GM23338 (cell line): Measurements from ENCODE around the gene RYR1. TPM values are rescaled to one million over a fixed set of nuclear protein-coding genes. Genes with fewer than 3 reads are reported as not detected.

ENCODE experiments used
- ATAC-seq: fragments of 200-7000 bp; cut with Tn5 transposase; 3 replicates; pipeline ENCODE4 v1.9.1; 2020
- DNase-seq: peaks from one replicate; pipeline ENCODE4 v3.0.0-alpha.2; 2015; ENCODE audit warnings: low spot score
- H2AFZ ChIP-seq: fragments of 200-600 bp; sonication (generic); 2 replicates; pipeline ENCODE4 v1.8.0; 2016; ENCODE audit warnings: antibody characterized with exemption, mild to moderate bottlenecking, moderate library complexity
- H3F3A ChIP-seq: fragments of 200-600 bp; sonication (generic); replicated peaks from 2 replicates; pipeline ENCODE4 v1.8.0; 2017; ENCODE audit warnings: antibody characterized with exemption, mixed run types, low read depth
- H3K27ac ChIP-seq: fragments of 200-600 bp; sonication (generic); 2 replicates; pipeline ENCODE4 v1.6.1; 2016; ENCODE audit warnings: low read depth
- H3K27me3 ChIP-seq: fragments of 200-600 bp; sonication (generic); 2 replicates; pipeline ENCODE4 v1.8.0; 2016; ENCODE audit warnings: mild to moderate bottlenecking, mixed run types, moderate library complexity; ENCODE audit not compliant: insufficient read depth
- H3K36me3 ChIP-seq: fragments of 200-600 bp; sonication (generic); 2 replicates; pipeline ENCODE4 v1.8.0; 2016; ENCODE audit warnings: mild to moderate bottlenecking; ENCODE audit not compliant: insufficient read depth
- H3K4me1 ChIP-seq: fragments of 200-600 bp; sonication (generic); 2 replicates; pipeline ENCODE4 v1.8.0; 2016; ENCODE audit warnings: mild to moderate bottlenecking, moderate library complexity; ENCODE audit not compliant: insufficient read depth
- H3K4me2 ChIP-seq: fragments of 200-600 bp; sonication (generic); 2 replicates; pipeline ENCODE4 v1.7.1; 2017; ENCODE audit warnings: mixed run types
- H3K4me3 ChIP-seq: fragments of 200-600 bp; sonication (generic); 2 replicates; pipeline ENCODE4 v1.6.1; 2016; ENCODE audit warnings: mixed run types
- H3K79me2 ChIP-seq: fragments of 200-600 bp; sonication (generic); replicated peaks from 2 replicates; pipeline ENCODE4 v1.8.0; 2017; ENCODE audit warnings: mild to moderate bottlenecking; ENCODE audit not compliant: insufficient read depth
- H3K9me2 ChIP-seq: fragments of 200-600 bp; sonication (generic); 2 replicates; pipeline ENCODE4 v1.8.0; 2017; ENCODE audit not compliant: insufficient read depth
- H4K20me1 ChIP-seq: fragments of 200-600 bp; sonication (generic); replicated peaks from 2 replicates; pipeline ENCODE4 v1.8.0; 2017; ENCODE audit warnings: mild to moderate bottlenecking; ENCODE audit not compliant: insufficient read depth
- H3K27ac Mint-ChIP-seq: 2 replicates; pipeline ENCODE4 v1.8.0; 2020; ENCODE audit warnings: inconsistent platforms, mild to moderate bottlenecking, moderate library complexity, mixed read lengths
- H3K27me3 Mint-ChIP-seq: 3 replicates; pipeline ENCODE4 v1.8.0; 2022; ENCODE audit warnings: low read depth, mild to moderate bottlenecking, moderate library complexity, mixed read lengths, inconsistent platforms; ENCODE audit not compliant: insufficient read depth, poor library complexity
- H3K36me3 Mint-ChIP-seq: 3 replicates; pipeline ENCODE4 v1.8.0; 2021; ENCODE audit warnings: low read depth, mild to moderate bottlenecking, inconsistent platforms, moderate library complexity, mixed read lengths
- H3K4me1 Mint-ChIP-seq: 3 replicates; pipeline ENCODE4 v1.8.0; 2020; ENCODE audit warnings: mild to moderate bottlenecking, inconsistent platforms, mixed read lengths
- H3K4me3 Mint-ChIP-seq: 3 replicates; pipeline ENCODE4 v1.8.0; 2021; ENCODE audit warnings: moderate library complexity, mild to moderate bottlenecking, inconsistent platforms, mixed read lengths
- H3K9me3 Mint-ChIP-seq: 3 replicates; pipeline ENCODE4 v1.8.0; 2020; ENCODE audit warnings: moderate library complexity, mild to moderate bottlenecking, inconsistent platforms, mixed read lengths
- CREB1 ChIP-seq: fragments of 250-450 bp; sonication (Bioruptor Pico); IDR thresholded peaks from 2 replicates; pipeline ENCODE4 v1.5.0; 2020; ENCODE audit warnings: low read depth, mild to moderate bottlenecking, moderate library complexity
- ETS1 ChIP-seq: IDR thresholded peaks from 2 replicates; pipeline ENCODE4 v1.6.1; 2016; ENCODE audit warnings: antibody characterized with exemption
- EZH2 ChIP-seq: fragments of 200-600 bp; sonication (generic); IDR thresholded peaks from one replicate; pipeline ENCODE4 v1.8.0; 2017; ENCODE audit warnings: antibody characterized with exemption, mild to moderate bottlenecking, low read depth; ENCODE audit not compliant: unreplicated experiment
- EZH2phosphoT487 ChIP-seq: fragments of 200-600 bp; sonication (generic); IDR thresholded peaks from one replicate; pipeline ENCODE4 v1.8.1; 2018; ENCODE audit warnings: antibody characterized with exemption; ENCODE audit not compliant: unreplicated experiment
- JUNB ChIP-seq: IDR thresholded peaks from one replicate; pipeline ENCODE4 v1.6.1; 2016; ENCODE audit warnings: antibody characterized with exemption; ENCODE audit not compliant: unreplicated experiment
- NANOG ChIP-seq: IDR thresholded peaks from 2 replicates; pipeline ENCODE4 v1.6.1; 2016; ENCODE audit warnings: antibody characterized with exemption, borderline replicate concordance
- POLR2AphosphoS5 ChIP-seq: IDR thresholded peaks from 2 replicates; pipeline ENCODE4 v1.6.1; 2016; ENCODE audit warnings: antibody characterized with exemption, low read depth
- REST ChIP-seq: IDR thresholded peaks from one replicate; pipeline ENCODE4 v1.6.1; 2018; ENCODE audit warnings: antibody characterized with exemption; ENCODE audit not compliant: unreplicated experiment
- STAT1 ChIP-seq: IDR thresholded peaks from one replicate; pipeline ENCODE4 v1.6.1; 2016; ENCODE audit warnings: antibody characterized with exemption; ENCODE audit not compliant: unreplicated experiment
- ZNF114 ChIP-seq: fragments of 250-450 bp; sonication (Bioruptor Pico); IDR thresholded peaks from 2 replicates; pipeline ENCODE4 v1.5.0; 2020; ENCODE audit warnings: mild to moderate bottlenecking, moderate library complexity
- ZNF331 ChIP-seq: fragments of 250-450 bp; sonication (Bioruptor Pico); IDR thresholded peaks from 2 replicates; pipeline ENCODE4 v1.5.0; 2020; ENCODE audit warnings: low read depth, mild to moderate bottlenecking, moderate library complexity
- polyA plus RNA-seq: library from polyadenylated mRNA; unstranded; fragments of >200 nt; fragmentation: Nextera tagmentation; extraction: Ambion mirVana; gene quantifications from 2 replicates; pipeline ENCODE4 v1.2.1, GENCODE V29; 2016
- total RNA-seq: library from RNA; depleted of rRNA; stranded (reverse); fragments of >200 nt; shearing (Covaris generic); gene quantifications from 2 replicates; pipeline ENCODE4 v1.2.3, GENCODE V29; 2014
- TF ChIP-seq, protein P1 (sequence below), 2 experiments: fragments of 200-600 bp in 1 of 2; sonication (generic) in 1 of 2; conservative IDR thresholded peaks; 2 replicates each; pipeline versions ENCODE4 v1.5.1 to v1.6.1; 2016 to 2017; ENCODE audit warnings: antibody characterized with exemption in 2 of 2, low read depth in 2 of 2, mild to moderate bottlenecking in 2 of 2, moderate library complexity in 1 of 2
- TF ChIP-seq, protein P2 (sequence below): fragments of 250-450 bp; sonication (Bioruptor Pico); IDR thresholded peaks from 2 replicates; pipeline ENCODE4 v1.5.0; 2020; ENCODE audit warnings: mild to moderate bottlenecking, moderate library complexity

Gene RYR1
- total and polyA plus RNA-seq, 2 experiments from 2014 or later, result 4.0 to 26.7 TPM

DNA sequence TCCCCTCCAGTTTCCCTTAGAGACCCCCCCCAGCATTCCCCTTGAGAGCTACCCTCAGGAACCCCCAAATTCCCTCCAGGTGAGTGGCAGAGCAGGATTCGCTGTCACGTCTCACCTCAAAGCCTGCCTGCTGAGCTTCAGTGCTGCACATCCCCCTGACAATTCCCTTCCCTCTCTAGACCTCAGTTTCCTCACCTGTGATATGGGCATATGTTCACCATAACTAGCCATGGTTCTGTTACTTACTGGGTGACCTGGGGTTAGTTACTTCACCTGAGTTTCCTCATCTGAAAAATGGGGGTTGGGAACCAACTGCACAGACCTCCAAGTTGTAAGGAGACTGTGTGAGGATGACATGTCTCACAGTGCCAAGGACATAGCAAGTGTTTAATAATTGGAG, 75.5 kb downstream of the RYR1 start:
- Histone ChIP-seq H3F3A (peaks cover 12% of the 10 kb centered on the region; the same call in 1 of the 2 replicates), H3K27me3 (no peaks in the 10 kb centered on the region), H3K9me2 (peaks cover 3% of the 10 kb centered on the region; the same call in 1 of the 2 replicates), H3K4me2 (no peak overlapping the region), H3K79me2 (no peaks in the 10 kb centered on the region), H3K36me3 (peaks cover 11% of the 10 kb centered on the region), H4K20me1 (no peaks in the 10 kb centered on the region), H3K27ac (no peak overlapping the region), H3K4me3 (no peak overlapping the region), H2AFZ (no peak overlapping the region), H3K4me1 (no peaks in the 10 kb centered on the region; the same call in 1 of the 2 replicates)
- peaks cover 10% of the 10 kb centered on the region; the same call in 2 of the 3 replicates for H3K4me1 Mint-ChIP-seq
- H3K9me3 Mint-ChIP-seq, result no peaks in the 10 kb centered on the region; the same call in 2 of the 3 replicates
- TF ChIP-seq NANOG (no peak), ETS1 (no peak), REST (no peak), STAT1 (no peak), ZNF114 (CRISPR knock-in tag) (no peak), EZH2phosphoT487 (no peak), ZNF331 (no peak), JUNB (no peak), EZH2 (no peak), CREB1 (CRISPR knock-in tag) (no peak), POLR2AphosphoS5 (no peak)
- TF ChIP-seq, protein P1, sequence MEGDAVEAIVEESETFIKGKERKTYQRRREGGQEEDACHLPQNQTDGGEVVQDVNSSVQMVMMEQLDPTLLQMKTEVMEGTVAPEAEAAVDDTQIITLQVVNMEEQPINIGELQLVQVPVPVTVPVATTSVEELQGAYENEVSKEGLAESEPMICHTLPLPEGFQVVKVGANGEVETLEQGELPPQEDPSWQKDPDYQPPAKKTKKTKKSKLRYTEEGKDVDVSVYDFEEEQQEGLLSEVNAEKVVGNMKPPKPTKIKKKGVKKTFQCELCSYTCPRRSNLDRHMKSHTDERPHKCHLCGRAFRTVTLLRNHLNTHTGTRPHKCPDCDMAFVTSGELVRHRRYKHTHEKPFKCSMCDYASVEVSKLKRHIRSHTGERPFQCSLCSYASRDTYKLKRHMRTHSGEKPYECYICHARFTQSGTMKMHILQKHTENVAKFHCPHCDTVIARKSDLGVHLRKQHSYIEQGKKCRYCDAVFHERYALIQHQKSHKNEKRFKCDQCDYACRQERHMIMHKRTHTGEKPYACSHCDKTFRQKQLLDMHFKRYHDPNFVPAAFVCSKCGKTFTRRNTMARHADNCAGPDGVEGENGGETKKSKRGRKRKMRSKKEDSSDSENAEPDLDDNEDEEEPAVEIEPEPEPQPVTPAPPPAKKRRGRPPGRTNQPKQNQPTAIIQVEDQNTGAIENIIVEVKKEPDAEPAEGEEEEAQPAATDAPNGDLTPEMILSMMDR (conservative IDR thresholded peaks at IDR 0.05; ENCODE audit: low read depth in 2 of 2), result no peak
- TF ChIP-seq, protein P2, sequence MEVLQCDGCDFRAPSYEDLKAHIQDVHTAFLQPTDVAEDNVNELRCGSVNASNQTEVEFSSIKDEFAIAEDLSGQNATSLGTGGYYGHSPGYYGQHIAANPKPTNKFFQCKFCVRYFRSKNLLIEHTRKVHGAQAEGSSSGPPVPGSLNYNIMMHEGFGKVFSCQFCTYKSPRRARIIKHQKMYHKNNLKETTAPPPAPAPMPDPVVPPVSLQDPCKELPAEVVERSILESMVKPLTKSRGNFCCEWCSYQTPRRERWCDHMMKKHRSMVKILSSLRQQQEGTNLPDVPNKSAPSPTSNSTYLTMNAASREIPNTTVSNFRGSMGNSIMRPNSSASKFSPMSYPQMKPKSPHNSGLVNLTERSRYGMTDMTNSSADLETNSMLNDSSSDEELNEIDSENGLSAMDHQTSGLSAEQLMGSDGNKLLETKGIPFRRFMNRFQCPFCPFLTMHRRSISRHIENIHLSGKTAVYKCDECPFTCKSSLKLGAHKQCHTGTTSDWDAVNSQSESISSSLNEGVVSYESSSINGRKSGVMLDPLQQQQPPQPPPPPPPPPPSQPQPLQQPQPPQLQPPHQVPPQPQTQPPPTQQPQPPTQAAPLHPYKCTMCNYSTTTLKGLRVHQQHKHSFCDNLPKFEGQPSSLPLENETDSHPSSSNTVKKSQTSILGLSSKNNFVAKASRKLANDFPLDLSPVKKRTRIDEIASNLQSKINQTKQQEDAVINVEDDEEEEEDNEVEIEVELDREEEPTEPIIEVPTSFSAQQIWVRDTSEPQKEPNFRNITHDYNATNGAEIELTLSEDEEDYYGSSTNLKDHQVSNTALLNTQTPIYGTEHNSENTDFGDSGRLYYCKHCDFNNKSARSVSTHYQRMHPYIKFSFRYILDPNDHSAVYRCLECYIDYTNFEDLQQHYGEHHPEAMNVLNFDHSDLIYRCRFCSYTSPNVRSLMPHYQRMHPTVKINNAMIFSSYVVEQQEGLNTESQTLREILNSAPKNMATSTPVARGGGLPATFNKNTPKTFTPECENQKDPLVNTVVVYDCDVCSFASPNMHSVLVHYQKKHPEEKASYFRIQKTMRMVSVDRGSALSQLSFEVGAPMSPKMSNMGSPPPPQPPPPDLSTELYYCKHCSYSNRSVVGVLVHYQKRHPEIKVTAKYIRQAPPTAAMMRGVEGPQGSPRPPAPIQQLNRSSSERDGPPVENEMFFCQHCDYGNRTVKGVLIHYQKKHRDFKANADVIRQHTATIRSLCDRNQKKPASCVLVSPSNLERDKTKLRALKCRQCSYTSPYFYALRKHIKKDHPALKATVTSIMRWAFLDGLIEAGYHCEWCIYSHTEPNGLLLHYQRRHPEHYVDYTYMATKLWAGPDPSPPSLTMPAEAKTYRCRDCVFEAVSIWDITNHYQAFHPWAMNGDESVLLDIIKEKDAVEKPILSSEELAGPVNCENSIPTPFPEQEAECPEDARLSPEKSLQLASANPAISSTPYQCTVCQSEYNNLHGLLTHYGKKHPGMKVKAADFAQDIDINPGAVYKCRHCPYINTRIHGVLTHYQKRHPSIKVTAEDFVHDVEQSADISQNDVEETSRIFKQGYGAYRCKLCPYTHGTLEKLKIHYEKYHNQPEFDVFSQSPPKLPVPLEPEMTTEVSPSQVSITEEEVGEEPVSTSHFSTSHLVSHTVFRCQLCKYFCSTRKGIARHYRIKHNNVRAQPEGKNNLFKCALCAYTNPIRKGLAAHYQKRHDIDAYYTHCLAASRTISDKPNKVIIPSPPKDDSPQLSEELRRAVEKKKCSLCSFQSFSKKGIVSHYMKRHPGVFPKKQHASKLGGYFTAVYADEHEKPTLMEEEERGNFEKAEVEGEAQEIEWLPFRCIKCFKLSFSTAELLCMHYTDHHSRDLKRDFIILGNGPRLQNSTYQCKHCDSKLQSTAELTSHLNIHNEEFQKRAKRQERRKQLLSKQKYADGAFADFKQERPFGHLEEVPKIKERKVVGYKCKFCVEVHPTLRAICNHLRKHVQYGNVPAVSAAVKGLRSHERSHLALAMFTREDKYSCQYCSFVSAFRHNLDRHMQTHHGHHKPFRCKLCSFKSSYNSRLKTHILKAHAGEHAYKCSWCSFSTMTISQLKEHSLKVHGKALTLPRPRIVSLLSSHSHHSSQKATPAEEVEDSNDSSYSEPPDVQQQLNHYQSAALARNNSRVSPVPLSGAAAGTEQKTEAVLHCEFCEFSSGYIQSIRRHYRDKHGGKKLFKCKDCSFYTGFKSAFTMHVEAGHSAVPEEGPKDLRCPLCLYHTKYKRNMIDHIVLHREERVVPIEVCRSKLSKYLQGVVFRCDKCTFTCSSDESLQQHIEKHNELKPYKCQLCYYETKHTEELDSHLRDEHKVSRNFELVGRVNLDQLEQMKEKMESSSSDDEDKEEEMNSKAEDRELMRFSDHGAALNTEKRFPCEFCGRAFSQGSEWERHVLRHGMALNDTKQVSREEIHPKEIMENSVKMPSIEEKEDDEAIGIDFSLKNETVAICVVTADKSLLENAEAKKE, result no peak
- peaks cover 18% of the 10 kb centered on the region for H3K27me3 Mint-ChIP-seq
- ATAC-seq (no peak), DNase-seq (no peak)
- H3K36me3 Mint-ChIP-seq, result peaks cover 80% of the 10 kb centered on the region
- H3K27ac Mint-ChIP-seq, result no peak overlapping the region
- H3K4me3 Mint-ChIP-seq, result no peak overlapping the region
